Spleen (tissue), 7 donors: ENCODE data around the gene CNN3.

Experiments
- POLR2A ChIP-seq, 3 donors: fragments of 450-650 bp; IDR thresholded peaks; one replicate each; pipeline ENCODE4 v1.5.1; 2017; ENCODE audit warnings: antibody characterized with exemption in 3 of 3, mild to moderate bottlenecking in 1 of 3
- POLR2AphosphoS5 ChIP-seq, 3 donors: sonication (generic); formaldehyde crosslinking; IDR thresholded peaks; one replicate each; pipeline ENCODE4 v1.5.1; 2017; ENCODE audit warnings: antibody characterized with exemption in 3 of 3
- TF ChIP-seq, protein P1 (sequence below), 11 experiments: fragments of 200-600 bp in 7 of 11; fragments of 450-650 bp in 4 of 11; sonication (generic) in 4 of 11; IDR thresholded peaks in 8 of 11; conservative IDR thresholded peaks in 3 of 11; 1 replicate in 7 of 11; 2 replicates in 4 of 11; pipeline versions ENCODE4 v1.4.0 to v1.8.0; 2016 to 2021; ENCODE audit warnings: antibody characterized with exemption in 11 of 11, inconsistent platforms in 4 of 11, mild to moderate bottlenecking in 1 of 11
- donor health status: DM: no; HTN: no; CAD: no; lungs with moderate emphysema.
- donor health status: DM: no; HTN: no; CAD: no.
- donor health status: DM: no; HTN: no; CAD: no.

DNA sequence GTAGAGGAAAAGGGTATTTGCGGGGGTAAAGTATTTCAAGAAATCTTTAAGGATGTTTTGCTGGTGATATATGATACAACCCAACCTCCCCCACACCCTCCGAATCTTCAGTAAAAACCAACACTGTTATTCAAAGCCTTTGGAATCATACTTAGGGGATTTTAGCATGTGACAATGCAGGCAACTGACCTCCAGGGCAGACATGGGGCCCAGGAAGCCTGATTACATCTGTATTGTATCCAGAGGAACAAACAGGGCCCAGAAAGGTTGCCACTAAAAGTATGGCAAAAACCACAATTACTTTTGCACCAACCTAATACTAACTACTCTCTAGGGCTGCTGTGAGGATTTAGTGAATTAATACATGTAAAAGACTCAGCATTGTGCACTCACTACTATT is 43.9 kb upstream of the CNN3 start:
- TF ChIP-seq, protein P1, sequence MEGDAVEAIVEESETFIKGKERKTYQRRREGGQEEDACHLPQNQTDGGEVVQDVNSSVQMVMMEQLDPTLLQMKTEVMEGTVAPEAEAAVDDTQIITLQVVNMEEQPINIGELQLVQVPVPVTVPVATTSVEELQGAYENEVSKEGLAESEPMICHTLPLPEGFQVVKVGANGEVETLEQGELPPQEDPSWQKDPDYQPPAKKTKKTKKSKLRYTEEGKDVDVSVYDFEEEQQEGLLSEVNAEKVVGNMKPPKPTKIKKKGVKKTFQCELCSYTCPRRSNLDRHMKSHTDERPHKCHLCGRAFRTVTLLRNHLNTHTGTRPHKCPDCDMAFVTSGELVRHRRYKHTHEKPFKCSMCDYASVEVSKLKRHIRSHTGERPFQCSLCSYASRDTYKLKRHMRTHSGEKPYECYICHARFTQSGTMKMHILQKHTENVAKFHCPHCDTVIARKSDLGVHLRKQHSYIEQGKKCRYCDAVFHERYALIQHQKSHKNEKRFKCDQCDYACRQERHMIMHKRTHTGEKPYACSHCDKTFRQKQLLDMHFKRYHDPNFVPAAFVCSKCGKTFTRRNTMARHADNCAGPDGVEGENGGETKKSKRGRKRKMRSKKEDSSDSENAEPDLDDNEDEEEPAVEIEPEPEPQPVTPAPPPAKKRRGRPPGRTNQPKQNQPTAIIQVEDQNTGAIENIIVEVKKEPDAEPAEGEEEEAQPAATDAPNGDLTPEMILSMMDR (IDR thresholded peaks at IDR 0.05 in 8 of 11, conservative IDR thresholded peaks at IDR 0.05 in 3 of 11) = no peak
- TF ChIP-seq POLR2A (IDR thresholded peaks at IDR 0.05) (no peak), POLR2AphosphoS5 (IDR thresholded peaks at IDR 0.05) (no peak)
